ENCODE data around the gene SLC8A2. TPM values are rescaled to one million over a fixed set of nuclear protein-coding genes. Genes with fewer than 3 reads are reported as not detected.
A peak's percentile ranks its signal among the peaks of the same experiment; 100 is the strongest.

The SLC8A2 gene
- total RNA-seq, 1 donor from 2014 or later: 25.3 TPM

DNA sequence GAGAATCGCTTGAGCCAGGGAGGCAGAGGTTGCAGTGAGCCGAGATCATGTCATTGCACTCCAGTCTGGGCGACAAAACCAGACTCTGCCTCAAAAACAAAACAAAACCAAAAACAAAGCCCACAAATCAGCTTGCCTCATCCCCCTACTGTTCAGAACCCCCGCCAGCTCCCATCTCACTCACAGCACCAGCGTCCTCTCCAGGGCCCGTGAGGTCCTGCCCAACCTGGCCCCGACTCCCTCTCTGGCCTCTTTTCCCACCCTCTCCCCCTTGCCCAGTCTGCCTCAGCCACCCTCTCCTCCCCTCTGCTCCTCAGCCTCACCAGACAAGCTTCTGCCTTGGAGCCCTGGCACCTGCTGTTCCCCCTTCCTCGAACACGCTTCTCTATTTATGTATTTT lies 3.8 kb downstream of the SLC8A2 start:
- no peak for FAIRE-seq
- no peak for DNase-seq (ENCODE audit: low spot score in 2 of 2)

DNA sequence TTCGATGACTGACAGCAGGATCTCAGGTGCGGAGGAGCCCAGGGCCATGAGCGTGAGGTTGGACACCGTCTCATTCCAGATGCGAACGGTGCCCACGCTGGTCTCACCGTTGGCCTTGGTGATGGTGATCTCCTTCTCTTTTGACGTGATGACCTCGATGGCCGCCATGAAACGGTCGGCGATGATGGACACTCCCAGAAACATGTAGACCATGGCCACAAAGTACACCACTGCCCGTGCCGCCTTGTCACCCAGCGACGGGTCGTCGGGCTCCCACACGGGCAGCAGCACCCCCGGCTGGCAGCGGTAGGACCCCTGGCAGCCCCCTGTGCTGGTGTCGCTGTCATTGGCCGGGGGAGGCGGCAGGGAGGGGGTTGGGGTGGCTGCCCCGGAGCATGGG lies 5.7 kb downstream of the SLC8A2 start:
- no peak for FAIRE-seq
- DNase-seq (ENCODE audit: low spot score in 2 of 2): no peak

DNA sequence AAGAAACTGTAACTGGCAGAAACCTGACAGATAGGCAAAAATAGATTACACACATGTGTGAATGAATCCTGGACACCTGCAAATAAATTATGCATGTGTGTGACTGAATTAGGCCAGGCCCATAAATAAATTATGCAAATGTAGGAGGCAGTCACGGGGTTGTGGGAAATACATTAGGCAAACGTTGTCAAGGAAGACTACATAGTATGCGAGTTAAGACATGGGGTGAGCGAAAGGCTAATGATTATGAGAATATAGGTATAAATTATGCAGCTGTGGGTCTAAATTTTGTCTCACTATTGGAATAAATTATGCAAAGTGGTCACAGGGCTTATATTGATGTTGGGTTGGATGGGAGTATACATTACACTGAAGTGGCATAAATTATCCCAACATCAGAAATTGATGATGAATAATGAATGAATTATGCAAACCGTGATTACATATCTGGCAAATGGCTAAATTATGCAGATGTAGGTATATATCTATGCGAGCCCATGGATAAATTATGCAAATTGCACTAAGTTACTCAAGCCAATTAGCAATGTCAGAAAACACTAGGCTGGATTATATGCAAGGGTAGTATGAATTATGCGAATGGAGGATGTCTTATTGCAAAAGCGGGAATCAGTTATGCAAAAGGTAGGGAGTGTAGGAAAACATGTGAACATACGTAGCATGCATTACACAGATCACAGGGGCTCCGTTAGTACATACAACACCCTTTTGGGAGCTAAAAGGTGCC lies 6.8 kb downstream of the SLC8A2 start:
- DNase-seq (ENCODE audit: low spot score in 2 of 2) (no peak), FAIRE-seq (no peak)

DNA sequence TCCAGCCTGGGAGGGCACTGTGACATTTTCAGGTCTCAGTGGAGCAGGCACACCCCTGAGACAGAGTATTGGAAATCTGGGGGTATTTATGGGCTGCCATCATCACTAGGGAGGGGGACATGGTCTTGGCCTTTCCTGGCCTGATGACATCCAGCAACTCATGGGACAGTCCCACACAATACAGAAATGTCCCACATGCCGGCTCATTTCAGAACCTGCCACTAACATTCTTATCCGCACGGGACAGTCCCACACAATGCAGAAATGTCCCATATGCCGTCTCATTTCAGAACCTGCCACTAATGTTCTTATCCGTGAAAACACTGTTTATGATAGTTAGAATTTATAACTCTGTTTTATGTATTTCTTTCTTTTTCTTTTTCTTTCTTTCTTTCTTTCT lies 9.8 kb downstream of the SLC8A2 start:
- DNase-seq (ENCODE audit: low spot score in 2 of 2) (no peak), FAIRE-seq (no peak)

DNA sequence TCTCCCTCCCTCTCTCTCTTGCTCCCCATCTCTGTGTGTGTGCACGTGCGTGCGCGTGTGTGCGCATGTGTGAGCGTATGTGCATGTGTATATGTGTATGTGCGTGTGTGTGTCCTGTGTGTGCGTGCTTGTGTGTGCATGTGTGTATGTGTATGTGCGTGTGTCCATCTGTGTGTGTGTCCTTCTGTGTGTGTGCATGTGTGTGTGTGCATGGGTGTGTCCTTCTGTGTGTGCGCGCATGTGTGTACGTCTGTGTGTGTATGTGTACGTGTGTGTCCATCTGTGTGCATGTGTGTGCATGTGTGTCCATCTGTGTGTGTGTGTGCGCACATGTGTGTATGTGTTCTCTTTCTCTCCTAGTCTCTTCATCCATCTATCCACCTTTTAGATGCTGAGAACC lies 12.2 kb downstream of the SLC8A2 start:
- FAIRE-seq (no peak), DNase-seq (ENCODE audit: low spot score in 2 of 2) (no peak)

DNA sequence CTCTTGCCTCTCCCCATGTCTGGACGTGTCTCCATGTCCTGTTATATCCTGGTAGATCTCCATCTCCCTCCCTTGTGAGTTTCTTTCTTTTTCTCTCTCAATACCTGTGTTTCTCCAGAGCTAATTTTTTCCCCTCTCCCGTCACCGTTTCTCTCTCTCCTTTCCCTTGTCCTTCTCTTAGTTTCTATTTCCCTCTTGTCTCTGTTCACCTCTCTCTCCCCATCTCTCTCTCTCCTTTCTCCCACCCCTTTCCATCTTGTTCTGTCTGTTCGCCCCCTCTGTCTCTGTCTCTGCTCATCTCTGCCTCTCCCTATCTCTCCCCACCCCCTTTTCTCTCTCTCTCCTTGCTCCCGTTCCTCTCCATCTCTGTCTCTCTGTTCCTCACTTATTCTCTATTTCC lies 13.0 kb downstream of the SLC8A2 start:
- DNase-seq (ENCODE audit: low spot score in 2 of 2) (no peak), FAIRE-seq (no peak)

DNA sequence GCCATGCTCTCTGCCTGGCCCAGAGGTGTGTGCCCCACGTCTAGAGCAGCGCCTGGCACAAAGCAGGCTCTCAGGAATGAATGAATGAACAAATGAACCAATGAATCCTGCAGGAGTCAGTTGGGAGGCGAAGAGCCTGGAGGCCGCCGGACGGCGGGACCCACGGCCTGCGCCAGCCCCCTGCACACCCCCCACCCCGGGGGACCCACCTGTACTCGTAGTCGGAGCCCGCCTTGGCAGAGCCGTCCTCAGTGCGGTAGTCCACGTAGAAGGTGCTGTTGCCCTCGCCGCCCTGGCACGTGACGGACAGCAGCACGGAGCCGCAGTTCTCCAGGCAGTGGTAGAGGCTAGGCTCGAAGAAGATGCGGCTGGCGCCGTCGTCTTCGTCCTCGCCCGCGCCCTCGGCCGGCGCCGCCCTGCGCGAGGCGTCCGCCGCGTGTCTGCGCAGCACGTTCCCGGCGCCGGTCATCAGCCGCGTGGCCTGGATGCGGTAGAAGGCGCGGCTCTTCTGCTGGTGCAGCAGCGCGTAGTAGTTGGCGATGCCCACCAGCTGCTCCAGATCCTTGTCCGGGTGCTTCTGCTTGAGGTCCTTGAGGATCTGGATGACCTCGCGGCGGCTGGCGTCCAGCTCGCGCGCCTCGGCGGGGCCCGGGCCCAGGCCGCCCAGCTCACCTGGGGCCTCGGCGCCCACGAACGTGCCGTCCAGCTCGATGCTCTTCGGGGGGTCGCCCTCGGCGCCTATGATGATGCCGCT lies 14.8 kb downstream of the SLC8A2 start:
- DNase-seq (ENCODE audit: low spot score in 2 of 2): no peak
- no peak for FAIRE-seq

DNA sequence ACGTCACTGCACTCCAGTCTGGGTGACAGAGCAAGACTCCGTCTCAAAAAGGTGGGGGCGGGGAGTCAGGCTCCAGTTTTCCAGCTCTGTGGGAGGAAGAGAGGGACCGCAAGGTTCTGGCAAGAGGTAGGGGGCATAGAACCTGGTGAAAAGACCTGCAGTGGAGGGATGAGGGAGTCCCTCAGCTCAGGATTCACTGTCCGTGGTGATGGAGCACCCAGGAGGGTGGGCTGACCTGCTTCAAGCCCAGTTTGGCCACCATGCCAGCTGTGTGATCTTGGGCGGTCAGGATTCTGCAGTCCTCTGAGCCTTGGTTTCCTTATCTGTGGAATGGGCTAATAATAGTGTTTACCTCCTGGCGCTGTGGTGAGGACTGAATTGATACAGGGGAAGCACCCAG lies 21.2 kb downstream of the SLC8A2 start:
- DNase-seq (ENCODE audit: low spot score in 2 of 2) (no peak), FAIRE-seq (no peak)

DNA sequence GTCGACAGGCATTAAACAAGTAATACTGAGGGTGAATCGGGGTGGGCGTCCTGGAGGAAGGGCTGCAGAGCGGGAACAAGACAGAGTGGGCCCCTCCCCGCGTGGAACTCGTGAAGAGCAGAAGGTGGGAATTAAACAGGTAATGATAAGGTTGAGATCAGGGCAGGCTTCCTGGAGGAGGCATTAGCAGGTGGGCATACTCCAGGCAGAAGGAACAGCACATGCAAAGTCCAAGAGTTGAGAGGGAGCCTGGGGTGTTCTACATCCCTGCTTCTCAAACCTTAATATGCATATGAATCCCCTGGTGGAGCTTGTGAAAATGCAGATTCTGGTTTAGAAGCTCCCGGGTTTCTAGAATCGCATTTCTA lies 23.3 kb downstream of the SLC8A2 start:
- FAIRE-seq (no peak), DNase-seq (ENCODE audit: low spot score in 2 of 2) (no peak)

DNA sequence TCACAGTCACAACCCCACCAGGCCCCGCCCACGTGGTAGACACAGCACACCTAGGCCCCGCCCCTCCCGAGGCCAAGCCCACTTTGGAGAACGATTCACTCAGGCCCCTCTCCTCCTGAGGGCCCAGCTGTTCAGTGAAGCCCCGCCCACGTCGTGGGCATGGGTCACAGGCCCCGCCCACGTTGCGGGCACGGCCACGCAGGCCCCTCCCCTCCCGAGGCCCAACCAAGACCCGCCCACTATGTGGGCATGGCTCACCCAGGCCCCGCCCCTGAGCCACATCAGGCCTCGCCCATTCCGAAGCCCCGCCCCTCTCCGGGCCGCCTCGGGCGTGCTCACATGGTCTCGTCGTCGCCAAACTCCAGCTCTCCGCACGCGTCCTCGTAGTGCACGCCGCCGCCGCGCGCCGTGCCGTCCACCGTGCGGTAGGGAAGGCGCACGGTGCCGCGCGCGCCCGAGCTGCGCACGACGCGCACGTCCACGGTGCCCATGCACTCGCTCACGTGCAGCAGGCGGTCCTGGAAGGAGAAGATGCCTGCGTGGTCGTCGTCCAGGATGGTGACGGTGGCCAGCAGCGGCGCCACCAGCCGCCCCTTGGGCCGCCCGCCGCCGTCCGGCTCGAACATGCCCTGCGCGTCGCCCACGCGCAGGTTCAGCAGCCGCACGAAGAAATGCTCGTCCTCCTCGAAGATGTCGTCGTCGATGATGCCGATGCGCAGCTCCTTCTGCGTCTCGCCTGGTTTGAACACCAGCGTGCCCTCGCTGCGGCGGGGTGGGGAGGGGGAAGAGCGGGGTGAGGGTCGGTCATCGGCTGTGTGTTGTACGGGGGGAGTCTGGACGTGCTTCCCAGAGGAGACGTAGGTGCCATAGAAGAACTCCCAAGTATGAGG lies 24.0 kb downstream of the SLC8A2 start:
- DNase-seq (ENCODE audit: low spot score in 2 of 2): peak; percentile 53 to 74
- no peak for FAIRE-seq

DNA sequence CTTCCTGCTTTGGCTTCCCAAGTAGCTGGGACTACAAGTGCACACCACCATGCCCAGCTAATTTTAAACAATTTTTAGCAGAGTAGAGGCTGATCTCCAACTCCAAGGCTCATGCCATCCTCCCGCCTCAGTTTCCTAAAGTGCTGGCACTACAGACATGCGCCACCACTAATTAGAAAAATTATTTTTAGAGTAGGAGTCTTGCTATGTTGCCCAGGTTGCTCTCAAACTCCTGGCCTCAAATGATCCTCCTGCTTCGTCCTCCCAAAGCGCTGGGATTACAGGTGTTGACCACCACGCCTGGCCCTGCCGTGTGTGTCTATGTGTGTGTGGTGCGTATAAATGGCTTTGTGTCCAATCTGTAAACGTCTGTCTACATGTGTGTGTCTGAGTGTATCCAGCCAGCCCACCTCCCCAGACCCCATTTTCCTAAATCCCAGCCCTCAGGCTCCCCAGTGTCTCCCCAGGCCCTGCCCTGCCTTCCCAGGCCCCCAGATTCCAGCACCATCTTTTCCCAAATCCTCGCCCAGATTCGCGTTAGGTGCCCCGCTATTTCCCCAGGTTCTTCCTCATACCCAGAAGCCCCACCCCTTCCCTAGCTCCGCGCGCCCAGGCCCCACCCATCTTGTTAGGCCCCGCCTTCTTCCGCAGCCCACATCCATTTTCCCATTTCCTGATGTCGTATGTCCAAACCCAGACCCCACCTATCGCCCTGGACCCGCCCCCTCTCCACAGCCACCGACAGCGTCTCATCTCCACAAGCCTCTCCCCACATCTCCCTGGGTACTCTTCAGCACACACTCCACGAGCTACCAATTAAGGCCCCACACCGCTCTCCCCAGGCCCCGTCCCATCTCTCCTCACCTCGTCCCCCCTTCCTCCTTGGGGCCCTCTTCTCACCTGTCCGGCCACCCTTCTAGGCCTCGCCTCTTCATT lies 24.9 kb downstream of the SLC8A2 start:
- no peak for FAIRE-seq
- no peak for DNase-seq (ENCODE audit: low spot score in 2 of 2)

DNA sequence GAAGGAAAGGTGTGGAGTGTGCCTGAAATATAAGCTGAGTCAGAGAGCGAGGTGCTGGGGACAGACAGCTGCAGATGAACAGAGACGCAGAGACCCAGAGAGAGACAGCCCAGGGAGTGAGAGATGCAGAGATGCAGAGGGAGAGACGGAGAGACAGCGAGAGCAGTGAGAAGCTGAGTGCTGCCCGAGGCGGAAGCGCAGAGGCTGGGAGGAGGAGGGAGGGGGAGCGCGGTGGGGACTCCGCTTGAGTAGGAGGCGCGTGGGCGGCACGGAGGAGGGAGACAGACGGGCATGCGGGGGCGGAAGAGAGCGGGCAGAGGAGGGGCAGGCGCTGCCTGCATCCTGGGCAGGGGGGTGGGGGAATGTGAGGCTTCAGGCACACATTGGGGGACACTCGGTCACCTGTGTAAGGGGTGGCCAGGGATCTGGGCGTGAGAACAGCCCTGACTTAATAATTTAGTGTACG lies 25.7 kb downstream of the SLC8A2 start:
- FAIRE-seq (no peak), DNase-seq (ENCODE audit: low spot score in 2 of 2) (peak in 1 of 2 donors; percentile 66)

DNA sequence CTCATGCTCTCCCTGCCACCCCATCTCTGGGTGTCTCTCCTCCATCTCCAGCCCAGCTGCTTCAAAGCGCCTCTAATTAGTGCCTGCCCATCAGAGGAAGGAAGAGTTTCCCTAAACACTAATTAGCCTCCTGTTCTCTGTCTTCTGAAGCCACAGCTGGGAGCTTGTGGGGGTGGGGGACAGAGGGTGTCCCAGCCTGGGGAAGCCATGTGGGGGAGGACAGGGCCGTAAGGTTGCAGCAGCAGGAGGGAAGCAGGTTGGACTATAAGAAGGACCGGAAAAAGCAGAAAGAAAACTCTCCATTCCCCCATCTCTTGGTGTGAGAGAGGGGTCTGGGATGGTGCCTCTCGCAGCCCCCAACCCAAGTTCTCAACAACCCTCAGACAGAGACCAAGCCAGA lies 26.2 kb downstream of the SLC8A2 start:
- no peak for DNase-seq (ENCODE audit: low spot score in 2 of 2)

DNA sequence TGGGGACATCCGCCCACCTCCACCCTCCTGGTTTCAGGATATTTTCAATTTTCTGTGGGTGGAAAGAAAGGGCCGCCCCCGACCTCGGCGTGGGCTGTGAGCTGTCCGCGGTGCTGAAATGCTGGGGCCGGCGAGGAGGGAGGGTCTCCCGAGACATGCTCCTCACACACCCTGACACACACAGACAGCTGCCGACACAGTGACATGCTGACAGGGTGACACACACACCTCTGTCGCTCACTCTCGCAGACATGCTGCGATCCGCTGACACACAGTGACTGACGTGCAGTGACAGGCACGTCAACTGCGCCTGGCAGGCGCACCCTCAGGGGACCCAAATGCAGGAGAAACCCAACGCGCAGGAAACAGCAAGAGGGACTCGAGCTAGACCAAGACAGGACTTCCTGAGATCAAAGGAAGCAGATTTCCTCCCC lies 27.3 kb downstream of the SLC8A2 start:
- DNase-seq (ENCODE audit: low spot score in 2 of 2): no peak
- no peak for FAIRE-seq

More for the DNA sequence above, 26.2 kb downstream of the SLC8A2 start:
- no peak for FAIRE-seq

DNA sequence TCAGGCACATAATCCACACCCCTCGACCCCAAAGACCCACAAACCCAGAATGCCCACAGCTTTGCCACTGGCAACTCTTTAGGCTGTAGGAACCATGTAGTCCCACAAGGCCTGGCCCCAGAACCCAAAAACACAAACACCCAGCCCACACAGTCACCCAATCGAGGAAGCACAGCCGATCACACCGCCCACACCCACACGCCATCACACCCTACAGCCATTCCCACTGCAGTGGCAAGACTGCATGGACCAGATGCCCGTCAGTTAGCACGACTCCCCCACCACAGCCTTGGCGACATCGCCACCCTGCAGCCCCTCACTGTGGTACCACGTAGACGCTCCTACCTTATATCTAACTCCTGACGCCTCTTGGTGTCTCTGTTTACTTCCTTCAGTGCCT lies 28.4 kb downstream of the SLC8A2 start:
- no peak for FAIRE-seq
- DNase-seq (ENCODE audit: low spot score in 2 of 2): no peak

DNA sequence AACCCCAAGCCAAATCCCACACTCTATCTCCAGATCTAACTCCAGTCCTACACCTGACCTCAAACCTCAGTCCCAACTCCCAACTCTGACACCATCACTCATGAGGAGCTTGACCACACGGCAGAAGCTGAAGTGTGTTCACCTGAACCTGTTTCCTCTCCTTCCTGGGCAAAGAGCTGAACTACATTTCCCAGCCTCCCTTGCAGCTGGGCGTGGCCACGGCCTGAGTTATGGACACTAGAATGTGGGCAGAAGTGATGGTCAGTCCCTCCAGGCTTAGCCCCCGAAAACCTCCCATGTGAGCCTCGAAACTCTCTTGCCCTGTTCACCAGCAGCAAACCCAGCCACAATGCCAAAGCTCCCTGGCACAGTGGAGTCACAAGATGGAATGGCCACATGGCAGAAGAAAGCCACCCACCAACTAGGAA lies 32.9 kb downstream of the SLC8A2 start:
- FAIRE-seq: no peak
- DNase-seq (ENCODE audit: low spot score in 2 of 2): no peak

DNA sequence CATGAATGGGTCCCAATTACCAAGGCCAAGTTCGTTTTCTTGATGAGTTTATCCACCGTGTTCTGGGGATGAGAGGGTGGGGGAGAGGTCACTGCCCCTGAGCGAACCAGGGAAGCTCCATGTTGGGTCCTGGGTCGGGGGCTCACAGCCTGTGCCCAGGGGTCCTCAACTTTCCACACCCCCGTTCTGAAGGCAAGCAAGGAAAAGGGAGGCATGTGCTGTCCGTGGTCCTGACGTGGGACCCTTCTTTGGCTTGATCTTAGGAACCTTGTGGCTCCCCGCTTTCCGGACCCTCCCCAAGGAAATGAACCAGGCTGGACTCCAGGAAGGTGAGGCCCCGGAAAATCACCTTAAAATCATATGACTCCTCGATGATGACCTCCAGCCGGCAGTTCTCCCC lies 34.2 kb downstream of the SLC8A2 start:
- FAIRE-seq (no peak), DNase-seq (ENCODE audit: low spot score in 2 of 2) (no peak)

DNA sequence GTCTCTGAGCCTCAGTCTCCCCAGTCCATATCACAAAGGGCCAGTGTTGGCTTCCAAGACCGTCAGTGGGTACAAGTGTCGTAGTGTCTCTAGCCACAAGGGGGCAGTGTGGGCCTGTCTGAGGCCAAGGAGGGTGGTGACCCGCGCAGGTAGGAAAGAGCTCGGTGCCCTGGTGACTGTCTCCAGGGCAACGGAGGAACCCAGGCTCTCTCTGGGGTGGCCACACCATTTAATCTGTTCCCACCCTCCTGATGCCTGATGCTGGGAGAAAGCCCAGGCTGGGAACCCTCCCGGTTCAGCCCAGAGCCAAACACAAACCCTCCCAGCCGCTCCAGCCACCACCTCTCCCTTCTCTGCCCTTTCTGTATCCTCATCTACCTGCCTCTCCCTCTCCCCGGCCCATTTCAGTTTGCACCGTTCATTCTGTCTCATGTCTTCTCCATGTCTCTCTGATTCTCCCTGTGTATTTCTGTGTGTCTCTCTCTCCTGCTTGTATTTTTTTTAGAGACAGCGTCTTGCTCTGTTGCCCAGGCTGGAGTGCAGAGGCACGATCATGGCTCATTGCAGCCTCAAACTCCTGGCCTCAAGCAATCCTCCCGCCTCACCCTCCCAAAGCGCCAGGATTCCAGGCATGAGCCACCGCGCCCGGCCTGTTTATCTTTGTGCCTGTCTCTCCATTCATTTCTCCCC lies 34.8 kb downstream of the SLC8A2 start:
- FAIRE-seq (no peak), DNase-seq (ENCODE audit: low spot score in 2 of 2) (peak; percentile 76 to 77)

DNA sequence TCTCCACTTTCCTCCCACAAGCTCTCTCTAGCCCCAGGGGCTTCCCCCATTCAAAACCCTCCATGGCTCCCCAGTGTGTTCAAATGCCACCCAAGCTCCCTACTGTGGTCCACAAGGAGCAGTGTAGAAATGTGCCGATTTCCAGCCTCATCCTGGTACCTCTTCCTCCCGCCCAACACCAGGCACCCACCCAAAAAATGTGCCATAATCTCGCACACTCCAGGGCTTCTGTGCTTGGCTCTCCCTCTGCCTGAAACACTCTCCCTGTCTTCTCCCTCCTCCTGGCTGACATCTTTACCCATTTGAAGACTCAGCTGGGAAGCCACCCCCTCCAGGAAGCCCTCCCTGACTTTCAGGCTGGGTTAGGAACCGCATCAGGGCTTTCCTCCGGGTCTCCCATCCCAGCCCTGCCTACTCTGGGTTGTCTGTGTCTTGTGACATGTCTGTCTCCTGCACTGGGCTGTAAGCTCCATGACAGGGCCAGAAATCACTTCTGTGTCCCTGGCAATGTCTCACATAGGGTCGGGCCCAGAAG lies 35.7 kb downstream of the SLC8A2 start:
- no peak for FAIRE-seq
- no peak for DNase-seq (ENCODE audit: low spot score in 2 of 2)
